CD14-positive monocyte (primary cell): ENCODE results near the gene KRTAP13-3. TPM values are rescaled to one million over a fixed set of nuclear protein-coding genes. Genes with fewer than 3 reads are reported as not detected.

Source experiments
- DNase-seq, 3 donors: peaks; one replicate each; pipeline ENCODE4 v3.0.0-alpha.2; 2011 to 2022
- H2AFZ ChIP-seq: 2 replicates; pipeline ENCODE4 v1.6.0; 2012; ENCODE audit warnings: mild to moderate bottlenecking, low read depth, low read length, inconsistent platforms; ENCODE audit not compliant: insufficient read depth, poor library complexity, severe bottlenecking
- H3K27ac ChIP-seq, 2 donors: 1 replicate in 1 of 2; 2 replicates in 1 of 2; pipeline ENCODE4 v1.5.1; 2012 to 2013; ENCODE audit warnings: low read length in 2 of 2, control low read depth in 1 of 2, inconsistent platforms in 1 of 2, low read depth in 1 of 2, mild to moderate bottlenecking in 1 of 2
- H3K27me3 ChIP-seq, 2 donors: one replicate each; pipeline versions ENCODE4 v1.6.0 to v1.6.1; 2011 to 2013; ENCODE audit warnings: low read length in 2 of 2; ENCODE audit not compliant: control insufficient read depth in 2 of 2, insufficient read depth in 2 of 2
- H3K36me3 ChIP-seq, 2 donors: replicated peaks in 1 of 2; 1 replicate in 1 of 2; 2 replicates in 1 of 2; pipeline versions ENCODE4 v1.5.1 to v1.6.1; 2012 to 2013; ENCODE audit warnings: low read length in 2 of 2, control low read depth in 1 of 2, inconsistent platforms in 1 of 2, mild to moderate bottlenecking in 1 of 2; ENCODE audit not compliant: insufficient read depth in 2 of 2, control insufficient read depth in 1 of 2
- H3K4me1 ChIP-seq, 2 donors: 1 replicate in 1 of 2; 2 replicates in 1 of 2; pipeline versions ENCODE4 v1.5.1 to v1.6.1; 2012 to 2013; ENCODE audit warnings: low read length in 2 of 2, control low read depth in 1 of 2, inconsistent platforms in 1 of 2, mild to moderate bottlenecking in 1 of 2, moderate library complexity in 1 of 2; ENCODE audit not compliant: insufficient read depth in 2 of 2, control insufficient read depth in 1 of 2
- H3K4me2 ChIP-seq: replicated peaks from 2 replicates; pipeline ENCODE3; 2012; ENCODE audit warnings: low read length, moderate library complexity, mild to moderate bottlenecking; ENCODE audit not compliant: poor library complexity, severe bottlenecking; ENCODE audit errors: extremely low read depth
- H3K4me3 ChIP-seq, 3 experiments: fragments of 200-600 bp in 1 of 3; sonication (generic) in 1 of 3; replicated peaks in 1 of 3; 1 replicate in 2 of 3; 2 replicates in 1 of 3; pipeline ENCODE4 v1.5.1; 2011 to 2013; ENCODE audit warnings: low read length in 3 of 3, mild to moderate bottlenecking in 3 of 3, control low read depth in 2 of 3, low read depth in 2 of 3, inconsistent platforms in 1 of 3, moderate library complexity in 1 of 3
- H3K79me2 ChIP-seq: 2 replicates; pipeline ENCODE4 v1.6.0; 2012; ENCODE audit warnings: mild to moderate bottlenecking, control low read depth, inconsistent platforms, low read length, moderate library complexity; ENCODE audit not compliant: insufficient read depth
- H3K9ac ChIP-seq: 2 replicates; pipeline ENCODE4 v1.6.0; 2017; ENCODE audit warnings: low read length, mild to moderate bottlenecking; ENCODE audit not compliant: insufficient read depth, poor library complexity, severe bottlenecking
- H3K9me3 ChIP-seq, 2 donors: replicated peaks in 1 of 2; 1 replicate in 1 of 2; 2 replicates in 1 of 2; pipeline versions ENCODE4 v1.5.1 to v1.6.1; 2012 to 2013; ENCODE audit warnings: low read length in 2 of 2, control low read depth in 1 of 2; ENCODE audit not compliant: control insufficient read depth in 1 of 2, insufficient read depth in 1 of 2
- H4K20me1 ChIP-seq: 2 replicates; pipeline ENCODE4 v1.6.0; 2012; ENCODE audit warnings: mild to moderate bottlenecking, low read length, control low read depth, moderate library complexity; ENCODE audit not compliant: insufficient read depth
- H3K27ac Mint-ChIP-seq, 7 donors: one replicate each; pipeline ENCODE4 v1.8.0; 2020; ENCODE audit warnings: mild to moderate bottlenecking in 7 of 7, mixed read lengths in 7 of 7, moderate library complexity in 6 of 7, inconsistent platforms in 2 of 7
- H3K27me3 Mint-ChIP-seq, 3 donors: one replicate each; pipeline ENCODE4 v1.8.0; 2021 to 2022; ENCODE audit warnings: low read depth in 3 of 3, mild to moderate bottlenecking in 3 of 3, mixed read lengths in 3 of 3, moderate library complexity in 3 of 3, inconsistent platforms in 1 of 3
- H3K36me3 Mint-ChIP-seq, 2 donors: one replicate each; pipeline ENCODE4 v1.8.0; 2020; ENCODE audit warnings: mixed read lengths in 2 of 2, inconsistent platforms in 1 of 2, mild to moderate bottlenecking in 1 of 2
- H3K4me1 Mint-ChIP-seq: one replicate; pipeline ENCODE4 v1.8.0; 2020; ENCODE audit warnings: mild to moderate bottlenecking, mixed read lengths
- H3K4me3 Mint-ChIP-seq, 2 donors: one replicate each; pipeline ENCODE4 v1.8.0; 2020; ENCODE audit warnings: mild to moderate bottlenecking in 2 of 2, mixed read lengths in 2 of 2, moderate library complexity in 1 of 2
- H3K9me3 Mint-ChIP-seq, 7 donors: one replicate each; pipeline ENCODE4 v1.8.0; 2020 to 2022; ENCODE audit warnings: mixed read lengths in 7 of 7, mild to moderate bottlenecking in 6 of 7, moderate library complexity in 6 of 7, inconsistent platforms in 2 of 7
- WGBS: methylation state at CpG from one replicate; pipeline ENCODE4 v1.1.5; 2013; ENCODE audit warnings: missing lambda C conversion rate; ENCODE audit not compliant: insufficient coverage; 5-methylcytosine and 5-hydroxymethylcytosine counted together
- intact Hi-C, 2 donors: fragments of 100-400 bp; cut with micrococcal nuclease; formaldehyde crosslinking; loops; one replicate each; pipeline versions ENCODE4 v1.15.0 to v1.15.1; 2023
- polyA plus RNA-seq, 3 donors: library from polyadenylated mRNA; depleted of rRNA in 1 of 3; unstranded in 2 of 3; stranded (reverse) in 1 of 3; fragments of 300-500 nt in 2 of 3; fragments of >200 nt in 1 of 3; fragmentation: Illumina TruSeq in 2 of 3; gene quantifications; 1 replicate in 2 of 3; 2 replicates in 1 of 3; pipeline ENCODE4 v1.2.3, GENCODE V29; 2012 to 2021
- TF ChIP-seq, protein P1 (sequence below): fragments of 200-600 bp; IDR thresholded peaks from one replicate; pipeline ENCODE4 v1.8.0; 2022; ENCODE audit warnings: antibody characterized with exemption, mild to moderate bottlenecking

Gene KRTAP13-3
- polyA plus RNA-seq, 3 donors = not detected

DNA sequence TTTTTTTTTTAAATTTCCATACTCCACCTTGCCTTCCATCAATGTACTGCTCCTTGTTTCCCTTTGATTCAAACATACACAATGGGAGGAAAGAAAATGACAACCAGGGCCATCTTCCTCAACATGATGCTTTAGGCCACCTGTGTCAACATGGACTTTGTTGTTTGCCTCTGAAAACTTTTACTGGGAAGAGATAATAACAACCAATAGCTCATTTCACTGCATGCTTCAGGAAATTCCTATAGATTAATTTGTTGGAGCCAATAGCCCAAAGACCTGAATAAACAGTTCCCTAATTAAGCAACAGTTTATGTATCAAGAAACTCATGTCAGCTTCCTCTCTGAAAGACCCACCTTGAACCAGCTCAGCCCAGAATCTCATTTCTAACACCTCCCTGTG lies 17.5 kb upstream of the KRTAP13-3 start:
- no peaks in the 10 kb centered on the region for H4K20me1 ChIP-seq
- no peaks in the 10 kb centered on the region for H3K27me3 ChIP-seq
- Mint-ChIP-seq H3K36me3 (no peaks in the 10 kb centered on the region), H3K4me1 (no peaks in the 10 kb centered on the region), H3K27me3 (no peaks in the 10 kb centered on the region), H3K4me3 (no peak overlapping the region), H3K9me3 (peaks cover 0 to 8% (median 1%) of the 10 kb centered on the region in 7 donors), H3K27ac (no peak overlapping the region)
- TF ChIP-seq, protein P1, sequence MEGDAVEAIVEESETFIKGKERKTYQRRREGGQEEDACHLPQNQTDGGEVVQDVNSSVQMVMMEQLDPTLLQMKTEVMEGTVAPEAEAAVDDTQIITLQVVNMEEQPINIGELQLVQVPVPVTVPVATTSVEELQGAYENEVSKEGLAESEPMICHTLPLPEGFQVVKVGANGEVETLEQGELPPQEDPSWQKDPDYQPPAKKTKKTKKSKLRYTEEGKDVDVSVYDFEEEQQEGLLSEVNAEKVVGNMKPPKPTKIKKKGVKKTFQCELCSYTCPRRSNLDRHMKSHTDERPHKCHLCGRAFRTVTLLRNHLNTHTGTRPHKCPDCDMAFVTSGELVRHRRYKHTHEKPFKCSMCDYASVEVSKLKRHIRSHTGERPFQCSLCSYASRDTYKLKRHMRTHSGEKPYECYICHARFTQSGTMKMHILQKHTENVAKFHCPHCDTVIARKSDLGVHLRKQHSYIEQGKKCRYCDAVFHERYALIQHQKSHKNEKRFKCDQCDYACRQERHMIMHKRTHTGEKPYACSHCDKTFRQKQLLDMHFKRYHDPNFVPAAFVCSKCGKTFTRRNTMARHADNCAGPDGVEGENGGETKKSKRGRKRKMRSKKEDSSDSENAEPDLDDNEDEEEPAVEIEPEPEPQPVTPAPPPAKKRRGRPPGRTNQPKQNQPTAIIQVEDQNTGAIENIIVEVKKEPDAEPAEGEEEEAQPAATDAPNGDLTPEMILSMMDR = no peak
- intact Hi-C loops = no loop called here
- DNase-seq = no peak
- no peaks in the 10 kb centered on the region for H3K79me2 ChIP-seq
- no peak overlapping the region for H3K27ac ChIP-seq
- H3K9ac ChIP-seq = no peak overlapping the region
- no peaks in the 10 kb centered on the region for H3K4me1 ChIP-seq
- H2AFZ ChIP-seq = no peak overlapping the region
- no peaks in the 10 kb centered on the region for H3K36me3 ChIP-seq
- no peak overlapping the region for H3K4me3 ChIP-seq
- H3K4me2 ChIP-seq = no peak overlapping the region
- H3K9me3 ChIP-seq = no peaks in the 10 kb centered on the region

DNA sequence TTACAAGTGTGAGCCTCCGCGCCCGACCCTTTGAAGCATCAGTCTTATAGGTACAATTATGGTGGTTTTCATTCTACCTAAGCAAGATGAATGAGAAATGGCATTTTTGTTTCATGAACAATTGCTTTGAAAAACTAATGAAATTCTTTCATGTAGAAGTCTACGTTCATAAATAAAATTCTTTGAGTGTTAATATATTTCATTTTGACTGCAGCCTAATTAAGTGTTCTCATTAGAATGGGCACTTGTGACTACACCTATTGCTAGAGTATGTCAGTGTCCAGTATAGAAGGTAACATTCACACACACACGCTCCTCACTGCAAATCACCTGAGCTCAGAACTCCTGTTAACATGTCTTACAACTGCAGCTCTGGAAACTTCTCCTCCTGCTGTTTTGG lies 14.2 kb upstream of the KRTAP13-3 start, which contains the start of gene KRTAP15-1:
KRTAP15-1 (plus strand) TSS at position 301 of the 400 bp plus-strand sequence; CDS start at position 354, 53 bp downstream.
- H4K20me1 ChIP-seq = no peaks in the 10 kb centered on the region
- Mint-ChIP-seq H3K36me3 (no peaks in the 10 kb centered on the region), H3K4me3 (no peak within 1 kb of the TSS), H3K27me3 (no peaks in the 10 kb centered on the region), H3K27ac (no peak within 1 kb of the TSS), H3K9me3 (peaks cover 0 to 8% (median 1%) of the 10 kb centered on the region in 7 donors), H3K4me1 (no peaks in the 10 kb centered on the region)
- no peak within 1 kb of the TSS for H3K9ac ChIP-seq
- H3K27ac ChIP-seq = no peak within 1 kb of the TSS
- no peaks in the 10 kb centered on the region for H3K36me3 ChIP-seq
- WGBS = 93% methylated on average over 3 of the region's 5 CpGs
- TF ChIP-seq, protein P1 = no peak
- H3K9me3 ChIP-seq = no peaks in the 10 kb centered on the region
- intact Hi-C loops = no loop called here
- no peak within 1 kb of the TSS for H2AFZ ChIP-seq
- H3K4me2 ChIP-seq = no peak within 1 kb of the TSS
- no peaks in the 10 kb centered on the region for H3K27me3 ChIP-seq
- no peak for DNase-seq
- no peaks in the 10 kb centered on the region for H3K79me2 ChIP-seq
- no peaks in the 10 kb centered on the region for H3K4me1 ChIP-seq
- H3K4me3 ChIP-seq = no peak within 1 kb of the TSS
